ENCODE results near the gene MED13L.

MED13L gene

DNA sequence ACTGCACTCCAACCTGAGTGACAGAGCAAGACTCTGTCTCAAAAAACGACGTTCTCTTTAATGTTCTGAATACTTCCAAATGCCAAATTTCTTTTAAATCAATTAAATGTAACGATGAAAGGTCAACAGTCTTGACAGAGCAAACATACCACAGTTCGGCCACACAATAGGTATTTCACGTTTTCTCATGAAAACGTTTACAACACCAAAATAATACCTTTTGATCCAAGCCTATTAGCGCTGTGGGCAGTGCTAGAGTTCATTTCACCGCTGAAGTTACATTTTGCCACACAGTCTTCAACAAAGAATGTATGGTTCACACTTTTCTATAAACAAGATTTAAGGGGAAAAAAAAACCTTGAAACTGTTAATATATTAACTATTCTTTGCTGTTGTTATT is 122.1 kb downstream of the MED13L start:
- DNase-seq (ENCODE audit: low read depth, low spot score), result no peak

DNA sequence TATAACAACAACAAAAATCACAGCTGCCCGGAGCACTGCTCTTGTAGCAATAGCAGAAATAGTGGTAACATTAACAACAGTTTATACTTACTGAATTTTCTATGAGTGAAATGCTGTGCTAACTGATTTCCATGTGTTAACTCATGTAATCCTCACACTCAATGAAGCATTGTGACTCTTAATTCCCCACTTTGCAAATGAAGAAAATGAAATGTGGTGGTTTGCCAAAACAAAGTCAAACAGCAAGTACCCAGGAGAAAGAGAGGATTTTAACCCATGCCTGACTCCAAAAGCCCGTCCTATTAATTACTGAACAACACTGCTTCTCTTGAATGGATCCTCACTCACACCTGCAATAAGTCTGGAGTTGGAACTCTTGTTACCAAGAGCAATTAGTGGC is 123.5 kb downstream of the MED13L start:
- no peak for DNase-seq (ENCODE audit: low read depth, low spot score)

DNA sequence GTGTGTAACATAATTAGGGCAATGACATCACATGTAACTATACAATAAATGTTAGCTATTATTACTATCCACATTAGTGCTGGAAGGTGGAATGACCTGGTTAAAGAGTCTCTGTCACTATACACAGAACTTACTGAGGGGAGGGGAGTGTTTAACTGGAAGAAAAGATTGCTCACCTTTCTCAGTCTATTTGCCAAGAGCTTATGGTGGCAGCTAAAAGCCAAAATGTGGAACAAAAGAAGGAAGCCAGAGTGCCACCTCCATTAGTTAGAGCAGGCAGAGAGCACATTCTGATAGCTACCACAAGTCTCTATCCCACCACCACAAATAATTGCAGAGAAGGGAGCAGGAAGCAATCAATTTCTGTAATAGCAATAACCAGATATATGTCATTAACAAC is 124.4 kb downstream of the MED13L start:
- no peak for DNase-seq (ENCODE audit: low read depth, low spot score)

DNA sequence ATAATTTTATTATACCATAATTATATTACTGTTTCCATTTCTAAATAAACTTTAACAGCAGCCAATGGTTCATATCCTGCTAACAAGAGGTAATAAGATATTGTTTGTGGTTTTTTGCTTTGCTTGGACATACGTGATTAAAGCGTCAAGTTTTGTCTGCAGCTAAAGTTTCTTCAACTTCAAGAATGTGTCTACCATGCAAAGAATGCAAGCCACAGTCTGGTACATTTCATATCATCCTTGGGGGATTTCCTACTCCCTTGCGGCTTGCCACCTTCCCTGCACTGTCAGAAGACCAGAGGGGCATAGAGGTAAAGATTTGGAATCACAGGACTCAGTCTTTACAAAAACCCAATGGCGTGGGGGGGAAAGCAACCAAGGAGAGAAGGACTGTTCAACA is 125.2 kb downstream of the MED13L start:
- DNase-seq (ENCODE audit: low read depth, low spot score), result no peak

DNA sequence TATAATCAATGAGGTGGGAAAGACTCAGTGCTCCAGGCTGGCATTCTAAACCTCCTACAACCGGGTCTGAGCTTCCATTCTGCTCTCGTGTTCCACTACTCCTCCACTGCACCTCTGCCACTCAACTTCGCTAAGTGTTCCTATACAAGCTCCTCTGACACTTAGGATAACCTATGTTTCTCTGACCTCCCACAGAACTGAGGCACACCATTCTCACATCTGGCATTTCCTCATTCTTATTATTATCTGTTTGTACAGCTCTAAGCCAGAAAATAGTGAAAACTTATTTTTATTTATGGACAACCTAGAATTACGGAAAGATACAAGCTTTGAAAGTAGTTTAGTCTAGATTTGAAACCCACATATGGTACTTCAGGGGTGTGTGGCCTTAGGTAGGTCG is 127.0 kb downstream of the MED13L start:
- DNase-seq (ENCODE audit: low read depth, low spot score), result no peak

DNA sequence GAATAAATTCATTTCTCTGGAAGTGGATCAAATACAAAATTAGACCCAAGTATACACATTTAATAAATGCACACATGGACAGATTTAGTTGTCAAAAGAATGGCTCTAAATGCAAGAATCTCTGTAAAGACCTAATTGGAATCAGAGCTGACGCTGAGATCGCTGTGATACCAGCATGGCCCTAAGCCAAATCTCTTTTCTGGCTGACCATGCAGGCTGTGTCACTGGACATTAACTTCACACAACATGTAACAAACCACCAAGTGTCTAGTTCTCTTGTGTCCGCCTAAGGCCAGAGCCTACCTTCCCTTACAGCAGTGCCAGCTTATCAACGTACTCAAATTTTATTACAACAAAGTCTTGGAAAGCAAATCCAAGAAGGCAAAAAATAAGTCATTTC is 127.5 kb downstream of the MED13L start:
- DNase-seq (ENCODE audit: low read depth, low spot score), result no peak

DNA sequence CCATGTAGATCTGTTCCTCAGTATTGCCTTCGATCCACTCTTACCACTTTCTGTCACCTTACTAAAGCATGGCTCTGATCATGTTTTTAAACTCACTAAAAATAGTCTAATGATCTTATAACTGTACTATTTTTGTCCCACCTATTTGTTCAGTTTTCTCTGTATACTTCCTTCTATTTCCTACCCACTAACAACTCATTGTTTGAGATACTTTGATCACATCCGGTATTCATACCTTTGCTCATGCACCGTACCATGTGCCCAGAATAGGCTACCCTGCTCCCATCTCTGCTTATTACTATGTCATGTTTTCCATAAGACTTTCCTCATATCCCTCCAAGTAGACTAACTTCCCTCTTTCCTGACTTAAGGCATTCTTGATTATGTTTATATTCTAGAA is 128.6 kb downstream of the MED13L start:
- no peak for DNase-seq (ENCODE audit: low read depth, low spot score)

DNA sequence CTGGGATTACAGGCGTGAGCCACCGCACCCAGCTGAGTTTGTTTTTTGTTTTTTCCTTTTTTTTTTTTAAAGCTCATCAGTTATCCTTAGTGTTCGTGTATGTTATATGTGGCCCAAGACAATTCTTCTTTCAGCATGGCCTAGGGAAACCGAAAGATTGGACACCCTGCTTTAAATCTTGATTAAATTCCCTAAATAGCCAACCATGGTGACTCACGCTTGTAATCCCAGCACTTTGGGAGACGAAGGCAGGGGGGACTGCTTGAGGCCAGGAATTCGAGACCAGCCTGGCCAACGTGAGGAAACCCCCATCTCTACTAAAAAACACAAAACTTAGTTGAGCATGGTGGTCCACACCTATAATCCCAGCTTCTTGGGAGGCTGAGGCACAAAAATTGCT is 131.1 kb downstream of the MED13L start:
- no peak for DNase-seq (ENCODE audit: low read depth, low spot score)

DNA sequence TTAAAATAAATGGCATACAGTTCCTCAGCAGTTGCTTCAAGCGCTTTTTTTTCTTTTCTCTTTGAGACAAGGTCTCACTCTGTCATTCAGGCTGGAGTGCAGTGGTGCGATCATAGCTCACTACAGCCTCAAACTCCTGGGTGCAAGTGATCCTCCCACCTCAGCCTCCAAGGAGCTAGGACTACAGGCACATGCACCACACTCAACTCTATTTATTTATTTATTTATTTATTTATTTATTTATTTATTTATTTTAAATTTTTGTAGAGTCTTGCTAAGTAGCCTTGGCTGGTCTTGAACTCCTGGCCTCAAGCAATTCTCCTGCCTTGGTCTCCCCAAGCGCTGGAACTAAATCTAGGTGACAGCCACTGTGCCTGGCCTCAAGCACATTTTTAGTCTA is 132.0 kb downstream of the MED13L start:
- no peak for DNase-seq (ENCODE audit: low read depth, low spot score)

DNA sequence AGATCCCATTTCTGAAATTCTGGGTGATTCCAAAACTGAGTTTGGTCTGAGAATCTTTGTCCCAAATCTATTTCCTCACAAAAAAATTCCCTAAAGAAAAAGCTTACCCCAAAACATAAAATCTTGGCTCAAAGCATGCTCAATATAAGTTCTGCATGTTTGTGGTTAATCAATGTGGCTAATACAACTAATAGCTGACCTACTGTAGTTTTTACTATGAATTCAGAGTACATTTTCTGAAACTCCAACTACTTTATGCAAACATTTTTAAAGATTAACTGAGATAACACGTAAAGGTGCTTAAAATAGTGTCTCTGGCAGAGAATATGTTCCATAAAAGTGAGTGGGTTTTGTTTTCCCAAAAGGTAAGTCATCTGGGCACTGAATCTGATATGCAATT is 133.1 kb downstream of the MED13L start:
- no peak for DNase-seq (ENCODE audit: low read depth, low spot score)

DNA sequence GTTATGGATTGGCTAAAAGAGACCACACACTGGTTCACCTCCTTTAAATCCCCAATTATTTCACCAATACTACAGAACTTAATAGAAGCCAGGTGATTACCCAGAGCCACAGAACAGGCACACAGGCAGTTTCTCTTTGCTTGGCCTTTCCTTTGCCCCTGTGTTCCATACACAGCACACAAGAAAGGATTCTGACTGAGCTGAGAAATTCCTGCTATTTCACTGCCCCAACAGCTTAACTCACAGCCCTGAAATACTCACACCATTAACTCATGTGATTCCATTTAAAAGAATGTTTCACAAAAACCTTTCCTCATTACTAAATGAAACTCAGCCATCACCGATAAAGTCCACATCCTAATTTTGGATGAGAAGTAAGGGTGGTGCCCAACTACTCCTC is 133.6 kb downstream of the MED13L start:
- no peak for DNase-seq (ENCODE audit: low read depth, low spot score)

DNA sequence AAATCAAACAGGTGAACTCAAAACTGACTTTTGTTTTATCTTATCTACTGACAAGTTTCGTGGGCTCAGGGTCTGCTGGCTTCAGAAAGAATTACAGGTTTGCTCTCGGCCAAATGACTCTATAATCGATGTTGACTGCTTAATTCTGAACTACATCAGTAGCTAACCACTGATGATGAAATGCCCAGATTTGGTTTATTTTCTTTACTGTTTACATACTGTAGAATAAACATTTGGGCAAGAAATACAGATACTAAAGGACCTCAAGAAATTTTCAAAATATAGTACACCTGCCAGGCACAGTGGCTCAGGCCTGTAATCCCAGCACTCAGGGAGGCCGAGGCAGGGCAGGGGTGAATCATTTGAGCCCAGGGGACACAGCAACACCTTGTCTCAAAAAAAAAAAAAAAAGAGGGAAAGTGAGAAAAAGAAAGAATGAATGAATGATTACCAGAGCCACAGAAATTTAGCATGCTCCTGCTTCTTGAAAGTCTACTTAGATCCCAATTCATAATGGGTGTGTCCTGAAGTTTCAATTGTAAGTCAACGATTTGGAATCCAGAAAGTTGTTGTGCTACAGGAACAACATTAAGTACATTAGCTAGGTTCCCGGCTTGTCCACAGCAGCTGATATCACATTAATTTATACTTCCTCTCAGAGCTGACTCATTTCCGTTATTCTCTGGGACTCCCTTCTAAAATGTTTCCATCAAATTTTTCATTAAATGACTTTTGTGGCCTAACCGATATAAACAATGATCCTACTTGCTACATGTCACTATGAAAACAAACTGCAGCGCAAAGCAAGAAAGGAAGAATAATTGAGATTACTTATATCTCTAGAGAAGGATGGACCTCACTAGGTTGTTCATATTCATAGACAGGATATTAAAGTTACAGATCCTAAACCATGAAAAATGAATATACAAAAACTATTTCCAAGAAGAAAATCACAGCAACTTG is 134.3 kb downstream of the MED13L start:
- no peak for DNase-seq (ENCODE audit: low read depth, low spot score)

DNA sequence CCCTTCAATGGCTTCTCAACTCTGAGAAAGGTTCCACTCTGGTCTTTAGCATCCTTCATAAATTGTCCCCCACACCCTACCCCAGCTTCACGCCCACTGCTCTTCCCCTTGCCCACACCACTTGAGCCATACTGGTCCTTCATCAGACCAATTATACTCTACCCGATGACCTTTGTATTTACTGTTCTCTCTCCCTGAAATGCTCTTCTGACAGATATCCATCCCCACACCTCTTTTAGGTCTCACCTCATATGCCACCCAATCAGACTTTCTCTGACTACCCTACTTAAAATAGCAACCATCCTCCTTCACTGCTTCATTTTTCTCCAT is 135.7 kb downstream of the MED13L start:
- DNase-seq (ENCODE audit: low read depth, low spot score), result no peak

DNA sequence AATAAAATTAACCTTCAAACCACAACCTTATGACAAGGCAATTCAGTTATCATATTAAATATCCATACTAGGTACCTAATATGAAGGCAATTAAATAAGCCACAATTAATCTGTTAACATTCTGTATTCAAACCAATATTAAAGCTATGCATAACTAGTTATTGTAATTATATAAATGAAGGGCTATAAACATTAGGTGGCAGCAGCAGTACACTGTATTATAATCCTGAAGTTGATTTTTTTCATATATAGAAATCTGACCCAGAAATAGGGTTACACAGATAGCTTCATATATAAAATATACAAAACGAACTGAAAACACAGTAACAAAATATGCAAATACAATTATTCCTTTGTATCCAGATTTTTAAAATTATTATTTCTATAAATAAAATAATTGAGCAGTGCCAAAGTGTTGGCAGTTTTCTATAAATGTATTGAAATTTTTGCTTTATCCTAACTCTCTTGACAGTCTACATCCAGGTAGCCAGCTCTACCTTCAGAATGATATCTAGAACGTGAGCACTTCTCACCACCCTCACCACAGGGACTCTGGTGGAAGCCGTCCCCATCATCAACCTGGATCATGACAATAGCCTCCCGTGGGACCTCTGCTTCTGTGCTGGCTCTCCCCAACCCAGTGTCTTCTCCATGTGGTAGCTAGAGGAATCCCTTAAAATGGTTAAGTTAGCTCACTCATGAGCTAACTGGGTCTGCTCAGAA is 136.2 kb downstream of the MED13L start:
- DNase-seq (ENCODE audit: low read depth, low spot score), result no peak

DNA sequence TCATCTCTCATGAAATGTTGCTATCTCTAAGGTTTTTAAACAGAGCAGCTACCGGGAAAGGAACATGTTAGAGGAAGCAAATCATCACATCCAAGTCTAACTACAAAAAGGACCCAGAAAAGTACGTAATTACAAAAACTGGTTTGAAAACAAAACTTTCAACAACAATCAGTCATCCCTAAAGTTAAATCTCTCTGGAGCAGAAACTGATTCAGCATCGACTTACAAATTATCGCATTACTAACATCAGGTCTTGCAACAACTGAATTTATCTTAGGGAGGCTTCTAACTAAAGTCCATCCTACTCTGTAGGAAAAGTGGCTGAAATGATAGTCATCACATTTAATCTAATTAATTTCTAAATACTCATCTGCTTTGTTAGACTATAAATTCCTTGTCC is 137.0 kb downstream of the MED13L start:
- no peak for DNase-seq (ENCODE audit: low read depth, low spot score)

DNA sequence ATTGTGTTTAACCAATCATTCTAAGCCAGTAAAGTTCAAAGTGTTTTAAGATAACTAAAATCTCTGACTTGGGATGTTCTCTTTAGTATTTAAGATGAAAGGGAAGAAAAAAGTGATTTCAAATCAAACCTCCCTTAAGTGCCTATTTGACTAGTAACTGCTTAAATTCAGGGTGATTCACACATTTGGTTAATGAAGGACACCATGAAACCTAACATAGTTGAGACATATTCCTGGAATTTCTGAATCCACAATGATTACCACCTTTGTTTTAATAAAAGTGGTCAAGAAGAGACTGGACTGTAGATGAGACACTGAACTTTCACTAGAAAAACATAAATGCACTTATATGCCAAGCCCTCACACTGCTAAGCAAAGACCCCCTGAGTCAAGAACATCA is 138.7 kb downstream of the MED13L start:
- no peak for DNase-seq (ENCODE audit: low read depth, low spot score)

DNA sequence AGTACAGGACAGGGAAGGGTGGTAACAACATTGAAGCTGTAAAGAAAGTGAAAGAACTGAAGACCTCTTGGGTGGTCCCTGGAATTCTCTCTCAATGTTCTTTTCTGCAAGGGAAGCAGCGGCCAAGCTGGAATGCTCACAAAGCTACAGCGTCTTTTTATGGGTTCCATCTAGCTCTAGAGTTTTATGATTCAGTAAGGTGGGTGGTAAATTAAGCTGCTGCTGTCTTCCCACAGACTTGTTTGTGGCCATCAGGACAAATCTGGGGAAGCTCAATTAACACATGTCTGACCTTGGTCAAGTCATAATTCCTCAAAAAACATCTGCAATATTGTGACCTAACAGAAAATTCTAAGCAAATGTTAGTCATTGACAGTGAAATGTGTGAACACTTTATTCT is 139.1 kb downstream of the MED13L start:
- no peak for DNase-seq (ENCODE audit: low read depth, low spot score)

DNA sequence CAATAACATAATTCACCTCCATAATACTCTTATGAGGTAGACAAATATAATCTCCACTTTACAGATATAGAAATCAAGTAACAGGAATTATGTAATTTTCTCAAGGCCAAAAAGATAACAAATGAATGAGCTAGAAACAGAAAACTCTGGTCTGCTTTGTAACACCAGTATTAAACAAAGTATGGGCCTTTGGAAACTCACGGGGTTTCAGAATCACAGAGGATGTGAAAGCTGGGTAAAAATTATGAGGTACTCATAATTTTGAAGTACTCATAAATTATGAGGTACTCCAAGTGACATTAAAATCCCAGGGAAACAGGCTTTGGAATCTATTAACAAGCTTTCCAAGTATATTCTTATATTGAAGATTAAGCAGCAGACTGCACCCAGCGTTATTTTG is 140.2 kb downstream of the MED13L start:
- DNase-seq (ENCODE audit: low read depth, low spot score), result no peak

DNA sequence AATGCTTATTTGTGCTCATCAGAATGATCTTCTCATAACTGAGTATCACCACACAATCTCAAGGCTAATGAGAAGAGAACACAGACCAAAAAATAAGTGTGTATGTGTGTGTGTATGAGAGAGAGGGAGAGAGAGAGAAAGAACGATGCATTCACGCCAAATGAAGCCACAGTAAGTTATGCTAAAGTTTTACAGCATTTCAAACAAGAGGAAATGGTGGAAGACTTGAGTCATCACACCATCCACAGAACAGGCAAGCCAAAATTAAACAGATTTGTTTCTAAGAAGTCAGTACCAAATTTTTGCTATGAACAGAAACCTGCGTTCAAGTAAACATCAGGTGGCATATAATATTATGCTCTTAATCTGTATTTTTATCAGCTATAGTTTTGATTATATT is 141.2 kb downstream of the MED13L start:
- no peak for DNase-seq (ENCODE audit: low read depth, low spot score)

DNA sequence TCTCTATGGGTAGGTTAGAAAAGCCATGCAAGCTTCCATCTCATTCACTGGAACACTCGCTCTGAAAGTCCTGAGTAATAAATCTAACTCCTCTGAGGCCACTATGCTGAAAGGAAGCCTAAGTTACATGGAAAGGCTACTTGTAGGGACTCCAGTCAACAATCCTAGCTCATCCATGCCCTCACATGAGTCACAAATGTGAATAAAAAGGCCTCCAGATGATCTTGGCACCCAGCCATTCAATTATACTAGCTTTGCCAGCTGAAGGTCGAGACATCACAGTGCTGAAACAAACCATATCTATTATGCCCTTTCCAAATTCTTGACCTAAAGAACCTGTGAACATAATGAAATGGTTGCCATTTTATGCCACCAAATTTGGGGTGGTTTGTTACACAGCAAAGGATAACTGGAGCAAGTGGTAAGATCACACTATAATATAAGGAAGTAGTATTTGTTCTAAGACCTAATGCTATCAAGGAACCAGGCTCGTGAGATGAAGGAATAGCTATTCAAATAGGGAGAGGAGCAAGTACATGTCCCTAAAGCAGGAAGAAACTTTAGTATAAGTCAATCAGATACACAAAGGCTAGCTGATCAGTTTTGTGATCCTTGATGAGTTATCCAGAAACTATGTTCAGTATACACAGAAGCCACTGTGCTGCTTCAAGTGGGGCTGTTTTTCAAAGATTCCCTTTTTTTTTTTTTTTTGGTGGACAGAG is 142.1 kb downstream of the MED13L start:
- no peak for DNase-seq (ENCODE audit: low read depth, low spot score)

DNA sequence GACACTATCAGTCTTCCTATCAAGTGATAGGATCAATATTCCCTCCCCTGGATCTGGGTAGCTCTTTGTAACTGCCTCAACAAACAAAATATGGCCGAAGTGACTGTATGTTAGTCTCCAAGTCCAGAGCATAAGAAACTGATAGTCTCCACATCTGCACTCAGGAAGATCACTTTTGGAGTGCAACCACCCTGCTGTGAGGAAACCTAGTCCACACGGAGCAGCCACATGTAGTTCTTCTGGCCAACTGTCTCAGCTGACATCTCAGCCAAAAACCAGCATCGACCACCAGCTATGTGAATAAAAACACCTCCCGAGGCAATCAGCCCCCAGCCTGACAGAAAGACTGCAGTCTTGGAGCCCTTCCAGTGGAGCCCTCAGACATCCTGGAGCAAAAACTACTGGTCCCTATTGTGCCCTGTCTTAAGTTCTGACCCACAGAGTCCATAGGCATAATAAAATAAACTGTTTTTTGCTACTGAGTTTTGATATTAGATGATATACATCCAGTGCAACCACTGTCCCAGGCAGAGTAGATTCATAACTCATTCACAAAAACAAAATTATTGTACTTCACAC is 143.8 kb downstream of the MED13L start:
- no peak for DNase-seq (ENCODE audit: low read depth, low spot score)

DNA sequence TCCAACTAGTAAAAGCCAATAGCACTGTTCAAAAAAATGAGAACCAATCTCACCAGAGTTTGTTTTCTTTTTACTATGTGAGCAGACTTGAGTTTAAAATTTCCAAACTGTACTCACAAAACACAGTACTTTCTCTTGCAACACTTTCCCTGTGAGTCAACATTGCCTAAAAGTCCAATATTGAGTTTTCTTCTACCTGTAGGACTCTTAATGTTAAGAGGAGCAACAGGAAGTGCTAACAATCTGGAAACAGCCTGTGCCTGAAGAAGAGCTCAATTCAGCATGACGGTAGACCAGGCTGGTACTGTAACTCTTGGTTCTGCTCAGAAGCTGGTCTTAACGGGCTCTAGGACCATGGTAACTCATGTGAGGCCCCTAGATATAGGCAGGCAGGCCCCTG is 144.3 kb downstream of the MED13L start:
- no peak for DNase-seq (ENCODE audit: low read depth, low spot score)

Measured in iPS DF 19.7 (cell line).